Cardiac muscle cell (in vitro differentiated cells and primary cell): ENCODE data around the gene DUSP11. TPM values are rescaled to one million over a fixed set of nuclear protein-coding genes. Genes with fewer than 3 reads are reported as not detected.

Experiments
- DNase-seq, 2 donors: peaks; one replicate each; pipeline versions ENCODE4 v3.0.0 to v3.0.0-alpha.2; 2010 to 2017; ENCODE audit warnings: low read depth in 1 of 2, low spot score in 1 of 2
- H3K27ac ChIP-seq: fragments of 200-600 bp; sonication (generic); 2 replicates; pipeline ENCODE4 v1.5.1; 2016
- H3K27me3 ChIP-seq: fragments of 200-600 bp; sonication (generic); 2 replicates; pipeline ENCODE4 v1.6.0; 2016; ENCODE audit warnings: control low read depth
- H3K36me3 ChIP-seq: fragments of 200-600 bp; sonication (generic); 2 replicates; pipeline ENCODE4 v1.5.1; 2016; ENCODE audit warnings: control low read depth
- H3K4me1 ChIP-seq: fragments of 200-600 bp; sonication (generic); 2 replicates; pipeline ENCODE4 v1.8.1; 2017; ENCODE audit warnings: low read depth, mild to moderate bottlenecking, mixed run types
- H3K4me3 ChIP-seq: fragments of 200-600 bp; sonication (generic); 2 replicates; pipeline ENCODE4 v1.5.1; 2016; ENCODE audit warnings: mild to moderate bottlenecking
- H3K9me3 ChIP-seq: fragments of 200-600 bp; sonication (generic); 2 replicates; pipeline ENCODE4 v1.5.1; 2017; ENCODE audit warnings: low read depth, mild to moderate bottlenecking, control low read depth
- polyA plus RNA-seq: library from polyadenylated mRNA; unstranded; fragments of >200 nt; fragmentation: Nextera tagmentation; extraction: Ambion mirVana; gene quantifications from 2 replicates; pipeline ENCODE4 v1.2.1, GENCODE V29; 2016
- total RNA-seq: library from RNA; depleted of rRNA; stranded (reverse); fragments of >200 nt; gene quantifications from 2 replicates; pipeline ENCODE4 v1.2.3, GENCODE V29; 2016
- TF ChIP-seq, protein P1 (sequence below): IDR thresholded peaks from 2 replicates; pipeline ENCODE4 v1.5.1; 2012; ENCODE audit warnings: low read depth, mild to moderate bottlenecking, low read length

The DUSP11 gene
- total and polyA plus RNA-seq, 2 experiments from 2014 or later, result 16.9 to 22.2 TPM

DNA sequence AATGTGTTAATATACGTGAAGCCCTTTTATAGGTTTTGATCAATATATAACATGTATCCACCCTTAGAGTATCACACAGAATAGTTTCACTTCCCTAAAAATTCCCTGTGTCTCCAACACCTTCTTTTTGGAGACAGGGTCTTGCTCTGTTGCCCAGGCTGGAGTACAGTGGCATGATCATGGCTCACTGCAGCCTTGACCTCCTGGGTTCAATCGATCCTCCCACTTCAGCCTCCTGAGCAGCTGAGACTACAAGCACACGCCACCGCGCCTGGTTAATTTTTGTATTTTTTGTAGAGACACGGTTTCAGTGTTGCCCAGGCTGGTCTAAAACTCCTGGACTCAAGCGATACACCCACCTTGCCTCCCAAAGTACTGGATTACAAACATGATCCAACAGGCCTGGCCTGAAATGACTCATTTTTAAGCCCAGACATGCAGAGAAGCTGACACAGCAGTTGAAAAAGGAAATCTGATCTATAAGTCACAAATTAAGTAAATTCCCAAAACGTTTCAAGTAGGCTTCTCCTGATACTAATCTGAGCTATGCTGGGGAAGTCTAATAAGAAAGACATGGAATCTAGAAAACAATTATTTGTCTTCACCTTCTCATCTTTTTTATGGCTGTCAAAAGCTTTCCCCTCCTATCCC lies 2.9 kb downstream of the DUSP11 start:
- Histone ChIP-seq H3K36me3 (peaks cover 36% of the 10 kb centered on the region), H3K4me3 (no peak overlapping the region), H3K9me3 (no peaks in the 10 kb centered on the region), H3K27me3 (no peaks in the 10 kb centered on the region), H3K27ac (no peak overlapping the region), H3K4me1 (peaks cover 8% of the 10 kb centered on the region)
- TF ChIP-seq, protein P1, sequence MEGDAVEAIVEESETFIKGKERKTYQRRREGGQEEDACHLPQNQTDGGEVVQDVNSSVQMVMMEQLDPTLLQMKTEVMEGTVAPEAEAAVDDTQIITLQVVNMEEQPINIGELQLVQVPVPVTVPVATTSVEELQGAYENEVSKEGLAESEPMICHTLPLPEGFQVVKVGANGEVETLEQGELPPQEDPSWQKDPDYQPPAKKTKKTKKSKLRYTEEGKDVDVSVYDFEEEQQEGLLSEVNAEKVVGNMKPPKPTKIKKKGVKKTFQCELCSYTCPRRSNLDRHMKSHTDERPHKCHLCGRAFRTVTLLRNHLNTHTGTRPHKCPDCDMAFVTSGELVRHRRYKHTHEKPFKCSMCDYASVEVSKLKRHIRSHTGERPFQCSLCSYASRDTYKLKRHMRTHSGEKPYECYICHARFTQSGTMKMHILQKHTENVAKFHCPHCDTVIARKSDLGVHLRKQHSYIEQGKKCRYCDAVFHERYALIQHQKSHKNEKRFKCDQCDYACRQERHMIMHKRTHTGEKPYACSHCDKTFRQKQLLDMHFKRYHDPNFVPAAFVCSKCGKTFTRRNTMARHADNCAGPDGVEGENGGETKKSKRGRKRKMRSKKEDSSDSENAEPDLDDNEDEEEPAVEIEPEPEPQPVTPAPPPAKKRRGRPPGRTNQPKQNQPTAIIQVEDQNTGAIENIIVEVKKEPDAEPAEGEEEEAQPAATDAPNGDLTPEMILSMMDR, result no peak
- no peak for DNase-seq

DNA sequence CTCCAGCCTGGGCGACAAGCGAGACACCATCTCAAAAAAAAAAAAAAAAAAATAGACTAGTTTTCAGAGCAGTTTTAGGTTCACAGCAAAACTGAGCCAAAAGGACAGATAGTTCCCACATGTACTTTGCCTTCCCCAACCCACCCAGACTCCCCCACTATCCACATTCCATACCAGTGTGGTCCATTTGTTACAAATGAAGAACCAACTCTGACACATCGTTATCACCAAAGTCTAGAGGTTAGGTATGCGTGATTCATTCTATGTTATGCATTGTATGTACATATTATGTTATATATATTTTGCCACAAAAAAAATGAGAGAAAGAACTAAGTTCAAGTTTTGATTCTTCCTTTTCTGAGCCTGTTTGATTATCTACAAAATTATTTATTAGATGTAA lies 3.5 kb downstream of the DUSP11 start:
- Histone ChIP-seq H3K9me3 (no peaks in the 10 kb centered on the region), H3K4me3 (no peak overlapping the region), H3K4me1 (peaks cover 8% of the 10 kb centered on the region), H3K27me3 (no peaks in the 10 kb centered on the region), H3K36me3 (peaks cover 36% of the 10 kb centered on the region), H3K27ac (no peak overlapping the region)
- peak in 1 of 2 donors; percentile 41 for DNase-seq
- TF ChIP-seq, protein P1, result no peak

DNA sequence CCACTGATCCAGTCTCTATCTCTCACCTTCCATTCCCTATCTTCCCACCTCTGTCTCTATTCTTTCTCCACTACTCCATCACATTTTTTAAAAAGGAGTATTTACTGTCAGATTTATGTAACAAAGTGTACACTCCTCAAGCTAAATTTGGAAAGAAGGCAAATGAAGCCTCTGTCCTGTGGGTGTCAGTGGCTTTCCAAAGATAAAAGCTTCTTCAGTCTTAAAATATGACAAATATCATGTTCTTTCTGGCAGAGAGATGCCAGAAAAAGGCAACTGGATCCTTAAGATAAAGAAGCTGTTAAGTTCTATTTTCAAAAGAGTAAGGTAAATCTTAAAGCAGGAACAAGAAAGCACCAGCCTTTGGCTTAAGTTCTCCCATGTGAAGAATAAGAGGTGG lies 7.1 kb downstream of the DUSP11 start:
- H3K27me3 ChIP-seq, result no peaks in the 10 kb centered on the region
- H3K4me1 ChIP-seq, result no peaks in the 10 kb centered on the region
- peaks cover 48% of the 10 kb centered on the region for H3K36me3 ChIP-seq
- H3K4me3 ChIP-seq, result no peak overlapping the region
- no peak for DNase-seq
- H3K9me3 ChIP-seq, result no peaks in the 10 kb centered on the region
- no peak overlapping the region for H3K27ac ChIP-seq
- TF ChIP-seq, protein P1, result no peak

DNA sequence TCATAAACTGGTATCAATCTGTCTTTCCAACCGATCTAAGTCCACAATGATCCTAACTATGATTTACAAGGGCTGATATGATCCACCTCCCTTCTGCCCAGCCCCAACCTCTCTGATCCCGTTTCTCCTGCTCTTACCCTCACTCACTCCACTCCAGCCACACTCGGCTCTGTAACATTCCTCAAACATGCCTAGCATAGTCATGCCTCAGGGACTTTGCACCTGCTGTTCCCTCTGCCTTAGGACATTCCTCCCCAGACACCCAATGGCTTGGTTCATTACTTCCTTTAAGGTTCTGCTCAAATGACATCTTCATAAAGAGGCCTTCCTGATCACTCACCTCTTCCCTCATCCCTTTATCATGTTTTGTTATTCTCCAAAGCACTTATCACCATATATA lies 9.2 kb downstream of the DUSP11 start:
- H3K27ac ChIP-seq, result no peak overlapping the region
- no peak for DNase-seq
- H3K4me3 ChIP-seq, result no peak overlapping the region
- H3K27me3 ChIP-seq, result no peaks in the 10 kb centered on the region
- H3K36me3 ChIP-seq, result peaks cover 53% of the 10 kb centered on the region
- H3K4me1 ChIP-seq, result no peaks in the 10 kb centered on the region
- H3K9me3 ChIP-seq, result no peaks in the 10 kb centered on the region
- TF ChIP-seq, protein P1, result no peak

DNA sequence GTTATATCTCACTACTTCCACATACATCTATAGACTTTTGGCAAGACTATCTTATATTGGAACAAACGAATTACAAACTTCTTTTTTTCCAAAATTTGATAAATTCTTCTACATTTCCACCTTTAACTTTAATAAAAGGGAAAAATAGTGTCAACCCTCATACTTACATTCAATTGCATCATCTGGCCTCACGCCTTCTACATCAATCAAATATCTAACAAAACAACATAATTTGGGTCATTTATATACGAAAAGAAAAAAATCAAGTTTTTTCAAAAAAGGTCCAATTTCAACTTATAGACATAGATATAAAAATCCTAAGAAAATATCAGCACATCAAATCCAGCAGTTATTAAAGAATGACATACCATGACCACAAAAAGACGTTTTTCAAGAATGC lies 12.9 kb downstream of the DUSP11 start:
- Histone ChIP-seq H3K4me1 (no peaks in the 10 kb centered on the region), H3K27ac (no peak overlapping the region), H3K27me3 (no peaks in the 10 kb centered on the region), H3K9me3 (no peaks in the 10 kb centered on the region), H3K36me3 (peaks cover 48% of the 10 kb centered on the region), H3K4me3 (no peak overlapping the region)
- TF ChIP-seq, protein P1, result no peak
- DNase-seq, result no peak
